Esophagus squamous epithelium (tissue), 4 donors: Measurements from ENCODE around the gene PIF1.

ENCODE experiments used
- POLR2A ChIP-seq, 4 donors: fragments of 450-650 bp; IDR thresholded peaks; one replicate each; pipeline ENCODE4 v1.6.1; 2017; ENCODE audit warnings: antibody characterized with exemption in 4 of 4, mild to moderate bottlenecking in 4 of 4, moderate library complexity in 3 of 4
- TF ChIP-seq, protein P1 (sequence below), 6 experiments: fragments of 450-650 bp in 4 of 6; fragments of 200-600 bp in 2 of 6; sonication (generic) in 2 of 6; IDR thresholded peaks; one replicate each; pipeline ENCODE4 v1.5.1; 2016 to 2019; ENCODE audit warnings: antibody characterized with exemption in 6 of 6, mild to moderate bottlenecking in 4 of 6, moderate library complexity in 4 of 6

DNA sequence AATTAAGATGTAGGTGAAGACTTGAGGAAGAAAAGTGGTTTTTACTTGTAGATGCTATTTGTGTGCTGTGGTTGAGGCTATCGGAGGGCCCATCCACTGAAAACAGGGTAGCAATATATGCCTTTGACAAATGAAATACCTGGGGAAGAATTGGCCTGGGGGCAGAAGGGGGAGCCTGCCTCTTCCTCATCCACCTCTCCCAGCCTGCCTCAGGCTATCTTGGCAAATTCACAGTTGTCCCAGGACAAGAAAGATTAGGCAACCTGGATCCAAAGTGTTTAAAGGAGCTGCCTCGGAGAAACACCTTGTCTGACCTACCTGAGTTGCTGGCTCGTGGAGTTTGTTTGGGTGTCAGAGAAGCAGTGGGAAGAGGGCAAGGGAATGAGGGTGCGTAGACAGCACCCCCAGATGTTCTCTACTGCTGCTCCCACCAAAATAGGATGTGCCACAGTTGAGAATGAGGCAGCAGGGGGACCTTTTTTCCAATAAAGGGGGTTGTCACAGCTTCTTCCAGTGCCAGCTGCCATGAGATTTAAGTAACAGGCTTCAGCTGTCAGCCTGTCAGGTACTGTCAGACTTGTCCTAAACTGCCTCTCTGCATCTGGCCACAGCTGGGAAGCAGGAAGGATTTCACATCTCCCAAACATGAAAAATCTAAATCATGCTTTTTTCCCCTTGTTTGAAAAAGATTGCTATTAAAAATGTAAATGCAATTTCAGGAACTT is 25.5 kb upstream of the PIF1 start:
- TF ChIP-seq, protein P1, sequence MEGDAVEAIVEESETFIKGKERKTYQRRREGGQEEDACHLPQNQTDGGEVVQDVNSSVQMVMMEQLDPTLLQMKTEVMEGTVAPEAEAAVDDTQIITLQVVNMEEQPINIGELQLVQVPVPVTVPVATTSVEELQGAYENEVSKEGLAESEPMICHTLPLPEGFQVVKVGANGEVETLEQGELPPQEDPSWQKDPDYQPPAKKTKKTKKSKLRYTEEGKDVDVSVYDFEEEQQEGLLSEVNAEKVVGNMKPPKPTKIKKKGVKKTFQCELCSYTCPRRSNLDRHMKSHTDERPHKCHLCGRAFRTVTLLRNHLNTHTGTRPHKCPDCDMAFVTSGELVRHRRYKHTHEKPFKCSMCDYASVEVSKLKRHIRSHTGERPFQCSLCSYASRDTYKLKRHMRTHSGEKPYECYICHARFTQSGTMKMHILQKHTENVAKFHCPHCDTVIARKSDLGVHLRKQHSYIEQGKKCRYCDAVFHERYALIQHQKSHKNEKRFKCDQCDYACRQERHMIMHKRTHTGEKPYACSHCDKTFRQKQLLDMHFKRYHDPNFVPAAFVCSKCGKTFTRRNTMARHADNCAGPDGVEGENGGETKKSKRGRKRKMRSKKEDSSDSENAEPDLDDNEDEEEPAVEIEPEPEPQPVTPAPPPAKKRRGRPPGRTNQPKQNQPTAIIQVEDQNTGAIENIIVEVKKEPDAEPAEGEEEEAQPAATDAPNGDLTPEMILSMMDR (IDR thresholded peaks at IDR 0.05): no peak
- no peak for TF ChIP-seq POLR2A (IDR thresholded peaks at IDR 0.05)
